ENCODE results near the gene THRAP3. TPM values are rescaled to one million over a fixed set of nuclear protein-coding genes. Genes with fewer than 3 reads are reported as not detected.

Gene THRAP3
- total RNA-seq, 1 experiment from 2014 or later = 143 TPM

DNA sequence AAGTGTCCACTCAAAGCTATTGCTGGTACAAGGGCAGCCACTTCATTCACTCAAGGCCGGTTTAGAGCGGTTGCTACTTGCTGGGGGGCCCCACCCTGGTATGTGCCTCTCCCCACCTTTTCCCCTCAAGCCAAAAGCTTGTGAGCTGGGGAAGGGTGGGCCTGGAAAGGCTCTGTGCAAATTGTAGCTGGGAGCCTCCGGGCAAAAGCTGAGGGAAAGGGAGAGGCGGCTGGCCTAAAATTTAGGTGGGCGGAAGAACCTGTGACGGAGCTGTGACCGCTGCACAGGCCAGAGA, 81.6 kb downstream of the THRAP3 start:
- Histone ChIP-seq H4K20me1 (ENCODE audit: insufficient read depth) (no peaks in the 10 kb centered on the region), H3K9me3 (ENCODE audit: insufficient read depth, low read depth) (no peaks in the 10 kb centered on the region), H3K9me2 (ENCODE audit: insufficient read depth) (no peaks in the 10 kb centered on the region), H2AFZ (no peak overlapping the region), H3K4me2 (peak overlapping the region; percentile 78), H3K4me3 (peak overlapping the region; percentile 68; the same call in 1 of the 2 replicates), H3K79me2 (ENCODE audit: low read depth) (peaks cover 19% of the 10 kb centered on the region), H3K36me3 (ENCODE audit: low read depth) (peaks cover 24% of the 10 kb centered on the region), H3K4me1 (replicated peaks; ENCODE audit: insufficient read depth) (peaks cover 19% of the 10 kb centered on the region), H3K27ac (peak overlapping the region; percentile 57), H3F3A (ENCODE audit: insufficient read depth, low read depth) (peaks cover 41% of the 10 kb centered on the region), H3K27me3 (ENCODE audit: insufficient read depth, low read depth) (no peaks in the 10 kb centered on the region)
- peak in 1 of 2 experiments; percentile 67 for DNase-seq
- intact Hi-C loops (cut with micrococcal nuclease; ENCODE audit: unreplicated experiment) = loop anchor here (10.0 kb wide), 1 partner anchor 79 kb away; the partner anchor contains the start of gene STK40
- ChIA-PET CTCF (interaction anchor here (0.5 to 0.7 kb wide), 3 partner anchors 145 to 422 kb away, joined by 3 to 10 read pairs (median 10); no protein-coding TSS in a partner anchor), POLR2A (ENCODE audit: unreplicated experiment) (interaction anchor here (0.6 to 1.5 kb wide), 3 partner anchors 18 to 81 kb away, joined by 3 to 11 read pairs (median 4); no protein-coding TSS in a partner anchor)
- TF ChIP-seq EZH2 (IDR thresholded peaks at IDR 0.05; ENCODE audit: low read depth) = no peak
- TF ChIP-seq, protein P1, sequence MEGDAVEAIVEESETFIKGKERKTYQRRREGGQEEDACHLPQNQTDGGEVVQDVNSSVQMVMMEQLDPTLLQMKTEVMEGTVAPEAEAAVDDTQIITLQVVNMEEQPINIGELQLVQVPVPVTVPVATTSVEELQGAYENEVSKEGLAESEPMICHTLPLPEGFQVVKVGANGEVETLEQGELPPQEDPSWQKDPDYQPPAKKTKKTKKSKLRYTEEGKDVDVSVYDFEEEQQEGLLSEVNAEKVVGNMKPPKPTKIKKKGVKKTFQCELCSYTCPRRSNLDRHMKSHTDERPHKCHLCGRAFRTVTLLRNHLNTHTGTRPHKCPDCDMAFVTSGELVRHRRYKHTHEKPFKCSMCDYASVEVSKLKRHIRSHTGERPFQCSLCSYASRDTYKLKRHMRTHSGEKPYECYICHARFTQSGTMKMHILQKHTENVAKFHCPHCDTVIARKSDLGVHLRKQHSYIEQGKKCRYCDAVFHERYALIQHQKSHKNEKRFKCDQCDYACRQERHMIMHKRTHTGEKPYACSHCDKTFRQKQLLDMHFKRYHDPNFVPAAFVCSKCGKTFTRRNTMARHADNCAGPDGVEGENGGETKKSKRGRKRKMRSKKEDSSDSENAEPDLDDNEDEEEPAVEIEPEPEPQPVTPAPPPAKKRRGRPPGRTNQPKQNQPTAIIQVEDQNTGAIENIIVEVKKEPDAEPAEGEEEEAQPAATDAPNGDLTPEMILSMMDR (conservative IDR thresholded peaks at IDR 0.05) = no peak
- BruUV-seq (replicated peaks) = no TSS peak

DNA sequence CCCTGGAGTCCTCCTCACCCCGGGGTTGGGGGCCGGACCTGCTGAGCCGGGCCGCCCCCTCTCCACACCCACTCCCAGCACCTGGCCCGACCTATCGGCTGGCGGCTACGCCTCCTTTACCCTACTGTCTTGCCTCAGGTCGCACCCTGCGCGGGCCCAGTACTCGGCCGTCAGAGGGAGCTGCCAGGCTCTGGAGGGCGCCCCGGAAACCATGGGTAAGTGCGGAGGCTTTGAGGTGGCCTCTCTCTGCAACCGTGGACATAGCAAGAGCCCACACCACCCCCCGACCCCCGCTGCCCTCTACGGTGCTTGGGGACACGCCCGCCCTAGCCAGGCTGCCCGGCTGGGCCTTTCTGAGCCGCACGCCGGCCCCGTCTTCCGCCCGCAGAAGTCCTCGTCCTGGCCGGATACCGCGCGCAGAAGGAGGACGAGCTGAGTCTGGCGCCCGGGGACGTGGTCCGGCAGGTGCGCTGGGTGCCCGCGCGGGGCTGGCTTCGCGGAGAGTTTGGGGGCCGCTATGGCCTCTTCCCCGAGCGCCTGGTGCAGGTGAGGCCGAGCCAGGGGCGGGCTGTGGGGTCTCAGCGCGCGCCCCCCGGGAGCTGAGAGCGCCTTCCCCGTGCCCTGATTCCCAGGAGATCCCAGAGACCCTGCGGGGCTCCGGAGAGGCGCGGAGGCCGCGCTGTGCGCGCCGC, 82.1 kb downstream of the THRAP3 start, which contains the start of gene SH3D21:
TSS of gene SH3D21 (plus strand) at position 159 of the 692 bp plus-strand sequence. CDS start at position 212, 53 bp downstream.
- Histone ChIP-seq H3F3A (ENCODE audit: insufficient read depth, low read depth) (peaks cover 36% of the 10 kb centered on the region; the same call in 1 of the 2 replicates), H3K79me2 (ENCODE audit: low read depth) (peaks cover 14% of the 10 kb centered on the region), H3K27me3 (ENCODE audit: insufficient read depth, low read depth) (no peaks in the 10 kb centered on the region), H3K9me3 (ENCODE audit: insufficient read depth, low read depth) (no peaks in the 10 kb centered on the region), H3K4me3 (peak within 1 kb of the TSS; percentile 68), H3K4me2 (peak within 1 kb of the TSS; percentile 78), H3K27ac (peak within 1 kb of the TSS; percentile 57), H3K4me1 (replicated peaks; ENCODE audit: insufficient read depth) (peaks cover 14% of the 10 kb centered on the region), H3K9me2 (ENCODE audit: insufficient read depth) (no peaks in the 10 kb centered on the region), H3K36me3 (ENCODE audit: low read depth) (peaks cover 19% of the 10 kb centered on the region), H4K20me1 (ENCODE audit: insufficient read depth) (no peaks in the 10 kb centered on the region), H2AFZ (peak within 1 kb of the TSS; percentile 74)
- intact Hi-C loops (cut with micrococcal nuclease; ENCODE audit: unreplicated experiment) = loop anchor here (10.0 kb wide), 1 partner anchor 78 kb away; the partner anchor contains the start of gene STK40
- TF ChIP-seq, protein P1 (conservative IDR thresholded peaks at IDR 0.05) = no peak
- no peak for TF ChIP-seq EZH2 (IDR thresholded peaks at IDR 0.05; ENCODE audit: low read depth)
- peak; percentile 63 to 82 for DNase-seq
- BruUV-seq (replicated peaks) = no TSS peak
- CTCF ChIA-PET = interaction anchor here (0.5 to 1.3 kb wide), 5 partner anchors 36 to 423 kb away, joined by 3 to 10 read pairs (median 6); no protein-coding TSS in a partner anchor
- POLR2A ChIA-PET (ENCODE audit: unreplicated experiment) = interaction anchor here (0.5 to 1.5 kb wide), 5 partner anchors 80 to 1017 kb away, joined by 3 to 11 read pairs (median 3); partner anchors contain the start of gene TRAPPC3

DNA sequence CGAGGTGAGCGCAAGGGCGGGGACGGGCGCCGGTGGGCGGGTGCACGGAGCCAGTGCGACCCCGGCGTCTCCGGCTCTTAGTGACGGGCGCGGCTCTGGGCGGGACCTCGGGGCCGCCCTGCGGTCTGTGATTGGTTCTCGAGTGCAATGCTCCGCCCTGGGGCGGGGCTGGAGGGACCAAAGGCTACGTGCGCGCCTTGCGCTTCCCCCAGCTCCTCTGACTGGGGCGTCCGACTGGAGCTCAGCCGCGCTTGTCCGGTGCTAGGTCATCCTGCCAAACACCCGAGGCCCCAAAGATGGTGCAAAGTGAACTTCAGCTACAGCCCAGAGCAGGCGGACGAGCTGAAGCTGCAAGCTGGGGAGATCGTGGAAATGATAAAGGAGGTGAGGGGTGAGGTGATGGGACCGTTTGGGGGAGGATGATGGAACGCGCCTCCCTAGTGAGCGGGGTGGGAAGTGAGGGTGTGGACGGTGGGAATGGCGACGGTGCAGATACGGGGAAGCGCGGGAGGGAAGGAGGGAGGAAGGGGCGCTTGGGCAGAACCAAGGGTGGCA, 82.7 kb downstream of the THRAP3 start:
- Histone ChIP-seq H3F3A (ENCODE audit: insufficient read depth, low read depth) (peaks cover 30% of the 10 kb centered on the region; the same call in 1 of the 2 replicates), H4K20me1 (ENCODE audit: insufficient read depth) (no peaks in the 10 kb centered on the region), H3K79me2 (ENCODE audit: low read depth) (peaks cover 8% of the 10 kb centered on the region; the same call in 1 of the 2 replicates), H3K27ac (peak overlapping the region; percentile 57), H3K4me1 (replicated peaks; ENCODE audit: insufficient read depth) (peaks cover 11% of the 10 kb centered on the region), H2AFZ (peak overlapping the region; percentile 57; the same call in 1 of the 2 replicates), H3K4me2 (peak overlapping the region; percentile 78), H3K4me3 (peak overlapping the region; percentile 68), H3K9me2 (ENCODE audit: insufficient read depth) (no peaks in the 10 kb centered on the region), H3K9me3 (ENCODE audit: insufficient read depth, low read depth) (no peaks in the 10 kb centered on the region), H3K27me3 (ENCODE audit: insufficient read depth, low read depth) (no peaks in the 10 kb centered on the region), H3K36me3 (ENCODE audit: low read depth) (peaks cover 12% of the 10 kb centered on the region)
- no TSS peak for BruUV-seq (replicated peaks)
- POLR2A ChIA-PET (ENCODE audit: unreplicated experiment) = interaction anchor here (0.6 to 1.5 kb wide), 5 partner anchors 80 to 1016 kb away, joined by 3 to 11 read pairs (median 4); no protein-coding TSS in a partner anchor
- DNase-seq = peak; percentile 79 to 95
- TF ChIP-seq, protein P1 (conservative IDR thresholded peaks at IDR 0.05) = no peak
- CTCF ChIA-PET = interaction anchor here (0.8 to 1.3 kb wide), 2 partner anchors 36 to 80 kb away, joined by 3 to 6 read pairs; no protein-coding TSS in a partner anchor
- intact Hi-C loops (cut with micrococcal nuclease; ENCODE audit: unreplicated experiment) = loop anchor here (10.0 kb wide), 1 partner anchor 78 kb away; the partner anchor contains the start of gene STK40
